Epithelial cell of esophagus (primary cell): Measurements from ENCODE around the gene VTI1B.

ENCODE experiments used
- DNase-seq: peaks from one replicate; pipeline ENCODE4 v3.0.0; 2010; ENCODE audit warnings: low read depth
- H3K4me3 ChIP-seq: 2 replicates; pipeline ENCODE4 v1.5.1; 2011; ENCODE audit warnings: mild to moderate bottlenecking, low read length, control low read depth
- TF ChIP-seq, protein P1 (sequence below): IDR thresholded peaks from 2 replicates; pipeline ENCODE4 v1.5.1; 2011; ENCODE audit warnings: low read depth, mild to moderate bottlenecking, low read length, control low read depth, inconsistent platforms; ENCODE audit not compliant: insufficient read depth; ENCODE audit errors: missing control alignments

The VTI1B gene

GRCh38 chr14:67675219-67675582, 769 bp upstream of the VTI1B start:
- TF ChIP-seq, protein P1, sequence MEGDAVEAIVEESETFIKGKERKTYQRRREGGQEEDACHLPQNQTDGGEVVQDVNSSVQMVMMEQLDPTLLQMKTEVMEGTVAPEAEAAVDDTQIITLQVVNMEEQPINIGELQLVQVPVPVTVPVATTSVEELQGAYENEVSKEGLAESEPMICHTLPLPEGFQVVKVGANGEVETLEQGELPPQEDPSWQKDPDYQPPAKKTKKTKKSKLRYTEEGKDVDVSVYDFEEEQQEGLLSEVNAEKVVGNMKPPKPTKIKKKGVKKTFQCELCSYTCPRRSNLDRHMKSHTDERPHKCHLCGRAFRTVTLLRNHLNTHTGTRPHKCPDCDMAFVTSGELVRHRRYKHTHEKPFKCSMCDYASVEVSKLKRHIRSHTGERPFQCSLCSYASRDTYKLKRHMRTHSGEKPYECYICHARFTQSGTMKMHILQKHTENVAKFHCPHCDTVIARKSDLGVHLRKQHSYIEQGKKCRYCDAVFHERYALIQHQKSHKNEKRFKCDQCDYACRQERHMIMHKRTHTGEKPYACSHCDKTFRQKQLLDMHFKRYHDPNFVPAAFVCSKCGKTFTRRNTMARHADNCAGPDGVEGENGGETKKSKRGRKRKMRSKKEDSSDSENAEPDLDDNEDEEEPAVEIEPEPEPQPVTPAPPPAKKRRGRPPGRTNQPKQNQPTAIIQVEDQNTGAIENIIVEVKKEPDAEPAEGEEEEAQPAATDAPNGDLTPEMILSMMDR = no peak
- H3K4me3 ChIP-seq = peak overlapping the region; percentile 76
- no peak for DNase-seq

DNA sequence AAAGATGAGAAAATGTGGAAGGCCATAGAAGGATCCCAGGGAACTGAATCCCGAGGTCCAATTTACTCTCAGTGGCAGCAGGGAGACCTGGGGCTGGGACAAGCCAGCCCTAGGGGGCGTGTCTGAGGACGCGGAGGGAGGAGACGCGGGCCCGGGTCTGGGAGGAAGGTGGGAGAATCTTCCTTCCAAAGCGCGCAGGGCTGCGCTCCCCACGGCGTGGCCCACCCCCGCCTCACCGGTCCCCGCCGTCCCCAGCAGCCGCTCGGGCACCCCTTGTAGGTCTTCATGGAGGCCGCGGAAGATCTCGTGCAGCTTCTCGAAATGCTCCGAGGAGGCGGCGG, 323 bp downstream of the VTI1B start:
- H3K4me3 ChIP-seq = peak overlapping the region; percentile 76
- peak; percentile 67 for DNase-seq
- TF ChIP-seq, protein P1 = peak; percentile 26

- peak; percentile 42 for DNase-seq
- H3K4me3 ChIP-seq = peak overlapping the region; percentile 76
- TF ChIP-seq, protein P1 = no peak
Measured at GRCh38 chr14:67673451-67673850, 981 bp downstream of the VTI1B start.

DNA sequence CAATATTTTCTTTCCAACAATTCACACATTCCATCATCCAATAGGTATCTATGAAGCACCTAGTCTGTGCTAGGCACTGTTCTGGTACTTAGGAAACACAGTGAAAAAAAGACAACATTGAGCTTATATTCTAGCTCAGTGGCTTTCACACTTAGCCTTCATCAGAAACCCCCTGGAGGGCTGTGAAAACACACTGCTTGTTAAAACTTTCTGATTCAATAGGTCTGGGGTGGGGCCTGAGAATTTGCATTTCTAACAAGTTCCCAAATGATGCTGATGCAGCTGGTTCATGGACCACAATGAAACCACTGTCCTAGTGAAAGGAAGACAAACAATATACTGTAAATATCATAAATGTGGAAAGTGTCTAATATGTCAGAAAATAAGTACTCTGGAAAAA, 5.9 kb downstream of the VTI1B start:
- TF ChIP-seq, protein P1 = no peak
- H3K4me3 ChIP-seq = no peak overlapping the region
- DNase-seq = no peak

DNA sequence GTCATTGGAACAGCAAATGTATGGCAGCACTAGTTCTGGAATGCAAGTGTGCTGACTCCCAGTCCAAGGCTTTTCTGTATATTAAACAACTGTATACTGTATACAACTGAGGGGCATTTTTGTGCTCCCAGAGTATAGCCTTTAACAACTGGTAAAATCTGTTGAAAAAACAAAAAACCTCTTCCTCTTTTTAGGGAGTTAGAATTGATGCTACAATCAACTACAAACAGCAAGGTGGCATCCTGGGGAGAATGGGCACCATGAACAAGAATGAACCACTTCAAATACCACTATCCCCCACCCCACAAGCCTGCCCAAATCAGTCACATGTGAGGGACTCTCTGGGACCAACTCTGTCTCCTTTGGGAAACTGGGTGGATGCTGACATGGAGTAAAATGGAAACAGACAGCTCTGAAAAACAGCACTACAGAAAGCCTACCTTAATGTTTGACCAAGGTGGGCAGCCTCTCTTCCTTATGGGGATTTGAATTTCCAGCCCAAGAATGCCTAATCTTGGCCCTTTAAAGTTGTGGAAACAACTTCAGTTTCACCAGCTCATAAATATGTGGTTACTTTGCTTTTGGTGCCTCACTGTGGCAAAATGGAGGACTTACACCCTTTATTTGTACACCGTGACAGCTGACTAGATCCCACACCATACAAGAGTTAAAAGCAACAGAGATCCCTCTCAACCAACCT, 7.5 kb downstream of the VTI1B start:
- no peak overlapping the region for H3K4me3 ChIP-seq
- TF ChIP-seq, protein P1 = peak; percentile 70
- DNase-seq = peak; percentile 76

DNA sequence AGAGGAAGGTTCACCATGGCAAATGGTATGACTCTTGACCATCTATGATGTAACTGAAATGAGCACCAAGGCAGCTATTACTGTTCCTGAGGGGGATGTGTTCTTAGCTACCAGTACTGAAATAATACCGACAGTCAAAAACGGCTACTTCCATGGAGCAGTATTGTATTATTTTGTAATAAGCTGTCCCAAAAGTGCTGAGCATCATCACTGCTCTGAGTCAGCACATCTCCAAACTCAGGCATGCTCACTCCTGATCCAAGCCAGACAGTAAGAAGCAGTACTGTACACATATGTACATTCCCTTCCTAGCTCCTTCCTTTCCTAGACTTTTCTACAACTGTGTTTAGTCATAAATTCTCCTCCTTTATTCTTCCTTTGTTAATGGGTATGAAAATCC, 8.6 kb downstream of the VTI1B start:
- DNase-seq = peak; percentile 60
- TF ChIP-seq, protein P1 = no peak
- H3K4me3 ChIP-seq = no peak overlapping the region

DNA sequence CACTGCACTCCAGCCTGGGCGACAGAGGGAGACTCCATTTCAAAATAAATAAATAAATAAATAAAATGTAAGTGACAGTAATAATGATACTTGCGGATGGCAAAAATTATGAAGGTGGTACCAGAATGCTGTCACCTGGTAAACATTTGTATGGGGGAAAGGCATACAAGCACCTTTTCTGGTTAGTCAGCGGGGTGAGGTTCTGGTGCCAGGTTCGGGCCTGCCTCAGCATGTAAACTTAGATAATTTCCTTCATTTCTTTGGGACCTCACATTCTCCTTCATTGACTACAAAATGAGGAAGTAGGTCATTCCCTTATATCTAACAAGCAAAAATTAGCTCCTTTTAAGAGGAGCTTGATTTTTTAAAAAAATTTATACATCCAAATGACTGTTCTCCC, 10.8 kb downstream of the VTI1B start:
- H3K4me3 ChIP-seq = no peak overlapping the region
- TF ChIP-seq, protein P1 = no peak
- peak; percentile 95 for DNase-seq
